GM21360 (cell line): ENCODE data around the gene PCMT1.
"Not testable (repeated sequence)": the region's sequence is repeated elsewhere in the genome, so short reads cannot be mapped to it uniquely, and the experiment has no call there.

Source experiments
- ATAC-seq: cut with Tn5 transposase; IDR thresholded peaks from one replicate; pipeline ENCODE4 v1.9.1; 2021; ENCODE audit warnings: mild to moderate bottlenecking, moderate library complexity; ENCODE audit not compliant: unreplicated experiment

PCMT1 gene

GRCh38 chr6:149749594-149750135 lies at the start of gene PCMT1:
Gene PCMT1, plus strand, starts transcription at chr6:149749741. Its CDS starts 161 bp downstream, at chr6:149749902.
- ATAC-seq = peak; percentile 83

- no peak for ATAC-seq
These were observed 47.8 kb upstream of the PCMT1 start for GRCh38 chr6:149701714-149702113.

DNA sequence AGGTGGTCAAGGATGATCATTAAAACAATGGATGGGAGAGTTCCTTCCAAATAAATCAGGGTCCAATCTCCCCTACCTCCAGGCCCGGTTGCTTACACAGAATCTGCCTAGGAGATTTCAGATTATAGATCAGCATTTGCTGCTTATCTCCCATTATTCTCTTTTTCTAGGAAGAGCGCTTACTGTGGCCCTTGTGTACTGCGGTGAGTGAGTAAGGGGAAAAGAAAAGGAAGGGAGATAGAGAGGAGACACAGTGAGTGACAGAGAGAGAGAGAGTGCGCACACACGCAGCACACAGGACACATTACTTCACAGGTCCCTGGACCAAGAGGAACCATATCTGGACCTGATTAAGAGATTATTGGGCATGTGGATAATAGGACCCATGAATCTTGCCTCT lies 37.8 kb upstream of the PCMT1 start:
- no peak for ATAC-seq

GRCh38 chr6:149714442-149714841 lies 35.1 kb upstream of the PCMT1 start:
- no peak for ATAC-seq

GRCh38 chr6:149716181-149716963 lies 33.2 kb upstream of the PCMT1 start:
- no peak for ATAC-seq

- ATAC-seq = no peak
These were observed 32.3 kb upstream of the PCMT1 start for GRCh38 chr6:149717255-149717587.

DNA sequence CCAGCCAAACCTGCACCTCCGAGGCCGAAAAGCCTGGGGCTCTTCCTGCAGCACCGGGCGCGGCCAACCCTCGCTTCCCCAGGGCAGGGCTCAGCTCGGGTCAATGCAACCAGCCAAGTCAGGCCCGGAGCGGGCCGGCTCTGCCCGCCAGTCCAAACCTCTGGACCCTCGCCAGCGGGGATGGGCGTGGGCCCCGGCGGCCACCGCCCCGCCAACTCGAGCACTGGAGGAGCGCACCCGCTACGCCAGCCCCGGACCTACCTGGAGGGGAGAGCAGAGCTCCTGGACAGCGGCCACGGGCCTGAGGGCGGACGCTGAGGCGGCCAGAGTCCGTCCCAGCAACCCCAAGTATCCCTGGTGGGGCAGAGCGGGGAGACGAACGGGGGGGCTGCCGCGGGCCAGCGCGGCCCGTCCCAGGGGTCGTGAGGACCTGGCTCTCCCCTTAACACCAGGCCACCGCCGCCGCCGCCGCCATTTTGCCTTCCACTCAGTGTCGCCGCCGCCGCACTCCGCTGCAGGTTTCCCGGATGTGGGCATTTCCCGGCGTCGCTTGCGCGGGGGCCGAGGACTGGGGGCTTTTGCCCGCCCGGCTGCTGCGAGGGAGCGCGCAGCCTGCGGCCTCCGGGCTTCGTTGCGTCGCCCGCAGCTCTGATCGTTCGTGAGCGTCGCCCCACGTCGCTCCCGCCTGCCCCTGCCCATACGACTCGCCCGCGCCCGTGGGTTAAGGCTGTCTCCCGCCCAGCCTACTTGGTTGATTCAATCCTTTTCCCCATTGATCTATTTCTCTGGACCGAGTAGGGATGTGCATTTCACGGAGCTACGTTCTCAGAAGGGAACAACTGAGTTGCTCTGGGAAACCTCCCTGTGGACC lies 31.7 kb upstream of the PCMT1 start, which contains the start of gene LATS1:
Gene LATS1, minus strand, starts transcription at position 514 of the 871 bp plus-strand sequence. CDS start 15,975 bp downstream, outside the sequence.
- ATAC-seq = peak; percentile 83

DNA sequence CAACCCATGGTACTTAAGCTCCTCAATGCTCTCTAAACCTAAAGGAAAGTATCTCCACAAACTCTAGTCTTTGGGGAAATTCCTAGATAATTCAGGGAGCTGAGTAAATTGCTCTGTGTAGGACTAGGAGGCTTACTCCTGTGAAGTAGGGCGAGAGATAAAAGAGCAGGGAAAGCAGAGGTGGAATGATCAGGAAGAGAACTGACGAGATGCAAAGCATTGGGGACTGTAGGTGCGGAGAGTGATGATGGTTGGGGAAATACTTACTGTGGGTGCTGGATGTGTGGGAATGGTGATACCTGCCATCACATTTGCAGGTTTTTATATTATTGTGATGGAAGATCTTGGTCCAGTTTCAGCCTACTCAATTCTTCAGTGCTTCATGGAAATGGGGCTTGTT lies 30.0 kb upstream of the PCMT1 start:
- no peak for ATAC-seq

DNA sequence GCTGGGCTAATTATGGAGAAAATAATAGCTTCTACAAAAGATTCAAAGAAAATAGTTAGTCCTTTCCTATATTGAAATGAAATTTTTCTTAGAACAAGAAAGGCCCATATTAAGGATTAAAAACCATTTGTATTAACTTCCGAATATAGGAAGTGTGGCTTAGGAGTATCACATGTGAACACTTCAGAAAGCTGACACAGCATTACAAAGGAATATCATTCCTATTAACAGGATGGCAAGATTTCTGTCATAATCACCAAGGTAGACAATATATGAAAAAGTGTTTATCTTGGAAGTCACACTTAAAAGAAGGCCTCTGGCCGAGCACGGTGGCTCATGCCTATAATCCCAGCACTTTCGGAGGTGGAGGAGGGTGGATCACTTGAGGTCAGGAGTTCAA lies 26.3 kb upstream of the PCMT1 start:
- no peak for ATAC-seq

DNA sequence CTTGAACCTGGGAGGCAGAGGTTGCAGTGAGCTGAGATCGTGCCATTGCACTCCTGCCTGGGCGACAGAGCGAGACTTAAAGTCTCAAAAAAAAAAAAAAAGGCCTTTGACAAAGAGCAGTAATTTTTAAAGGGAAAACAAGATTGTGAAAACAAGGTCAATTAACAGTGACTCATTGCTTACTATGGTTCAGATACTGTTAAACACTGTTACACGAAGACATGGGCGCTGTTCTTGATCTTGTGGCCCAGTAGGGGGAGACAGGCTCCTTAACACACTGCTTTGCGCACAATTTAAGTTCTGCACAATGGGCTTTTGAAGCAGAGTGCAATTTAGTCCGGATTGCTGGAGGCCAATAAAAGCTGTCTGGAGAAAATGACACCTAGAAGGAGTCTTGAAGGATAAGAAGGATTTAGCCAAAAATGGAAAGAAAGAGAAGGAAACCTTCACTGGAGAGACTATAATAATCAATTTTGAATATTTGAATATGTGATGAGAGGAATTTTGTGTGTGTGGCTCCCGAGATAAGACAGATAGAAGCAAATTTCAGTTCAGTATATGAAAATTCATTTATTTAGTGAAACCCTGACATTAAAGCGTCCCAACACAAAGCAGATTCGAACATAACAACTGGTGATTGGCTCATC lies 25.6 kb upstream of the PCMT1 start:
- no peak for ATAC-seq

- ATAC-seq = no peak
These were observed 23.8 kb upstream of the PCMT1 start for GRCh38 chr6:149725785-149726184.

DNA sequence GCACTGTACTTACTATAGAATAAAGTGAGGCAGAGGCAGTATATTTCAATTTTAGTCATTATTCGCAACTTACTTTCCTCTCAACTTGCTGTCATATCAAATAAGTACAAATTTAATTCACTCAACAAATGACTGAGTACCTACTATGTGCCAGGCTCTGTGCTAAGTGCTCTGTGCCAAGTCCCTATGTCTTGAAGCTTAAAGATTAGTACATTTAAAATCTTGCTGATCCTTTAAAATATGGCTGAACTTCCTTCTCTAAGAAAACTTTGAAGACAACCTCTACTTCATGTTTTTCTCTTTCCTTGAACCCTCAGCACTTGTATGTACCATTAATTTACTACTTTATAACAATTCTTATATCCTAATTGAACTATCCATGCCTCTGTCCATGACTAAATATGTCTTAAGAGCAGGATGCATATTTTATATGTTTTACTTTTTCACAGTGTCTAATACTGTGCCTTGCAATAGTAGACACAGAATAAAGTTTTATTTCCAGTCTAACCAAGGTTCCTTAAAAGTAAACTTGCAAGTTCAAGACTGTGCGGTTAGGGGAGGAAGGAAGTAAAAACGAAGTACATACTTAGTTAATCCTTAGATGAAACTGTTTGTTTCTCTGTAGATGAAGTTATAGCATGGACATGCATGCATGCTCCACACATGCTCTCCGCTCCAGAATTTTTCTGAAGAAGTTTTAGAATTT lies 21.6 kb upstream of the PCMT1 start:
- no peak for ATAC-seq

DNA sequence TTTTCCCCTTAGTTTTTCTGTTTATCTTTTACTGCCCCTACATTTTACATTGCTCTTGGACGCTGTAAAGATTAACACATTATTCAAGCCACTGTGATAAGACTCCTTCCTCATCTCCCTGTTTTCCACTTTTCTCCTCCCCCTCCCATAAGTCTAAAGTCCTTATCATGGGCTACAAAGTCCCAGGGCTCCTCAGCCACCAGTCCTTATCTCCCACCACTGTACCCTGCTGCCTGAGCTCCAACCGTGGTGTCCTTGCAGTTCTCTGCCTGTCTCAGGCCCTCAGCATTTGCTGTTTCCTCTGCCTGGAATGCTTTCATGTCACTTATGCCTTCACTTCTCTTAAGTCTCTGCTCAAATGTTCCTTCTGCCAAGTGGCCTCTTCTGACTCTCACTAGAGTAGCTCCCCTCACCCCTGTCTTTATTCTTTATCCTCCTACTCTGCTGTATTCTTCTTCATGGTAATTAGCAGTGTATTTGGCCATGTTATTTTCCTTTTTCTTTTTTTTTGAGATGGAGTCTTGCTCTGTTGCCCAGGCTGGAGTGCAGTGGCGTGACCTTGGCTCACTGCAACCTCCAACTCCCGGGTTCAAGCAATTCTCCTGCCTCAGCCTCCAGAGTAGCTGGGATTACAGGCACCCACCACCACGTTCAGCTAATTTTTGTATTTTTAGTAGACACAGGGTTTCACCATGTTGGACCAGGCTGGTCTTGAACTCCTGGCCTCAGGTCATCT lies 20.9 kb upstream of the PCMT1 start:
- no peak for ATAC-seq

DNA sequence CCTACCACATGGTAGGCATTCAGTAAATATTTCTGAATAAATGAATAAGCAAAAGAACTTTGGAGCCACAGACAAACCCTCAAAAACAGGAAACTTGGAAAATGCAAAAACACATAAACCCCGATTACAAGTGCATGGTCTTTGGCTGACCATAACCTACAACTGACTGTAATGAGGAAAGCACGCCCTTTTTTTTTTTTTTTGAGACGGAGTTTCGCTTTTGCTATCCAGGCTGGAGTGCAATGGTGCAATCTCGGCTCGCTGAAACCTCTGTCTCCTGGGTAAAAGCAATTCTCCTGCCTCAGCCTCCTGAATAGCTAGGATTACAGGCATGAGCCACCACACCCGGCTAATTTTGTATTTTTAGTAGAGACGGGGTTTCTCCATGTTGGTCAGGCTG lies 19.7 kb upstream of the PCMT1 start:
- no peak for ATAC-seq

GRCh38 chr6:149733089-149733720 lies 16.3 kb upstream of the PCMT1 start:
- ATAC-seq = no peak

DNA sequence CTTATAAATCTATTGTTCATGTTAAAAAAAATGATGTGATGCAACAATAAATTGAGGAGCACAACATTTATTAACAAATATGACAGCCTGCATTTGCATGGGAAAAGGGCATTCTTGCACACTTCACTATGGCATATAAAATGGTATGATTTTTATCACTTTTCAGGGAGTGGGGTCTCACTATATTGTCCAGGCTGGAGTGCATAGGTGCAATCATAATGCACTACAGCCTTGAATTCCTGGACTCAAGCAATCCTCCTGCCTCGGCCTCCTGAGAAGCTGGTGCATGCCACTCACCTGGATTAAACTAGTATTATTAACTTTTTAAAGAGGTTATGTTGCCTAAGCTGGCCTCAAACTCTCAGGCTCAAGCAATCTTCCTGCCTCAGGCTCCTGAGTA lies 14.6 kb upstream of the PCMT1 start:
- ATAC-seq = no peak

DNA sequence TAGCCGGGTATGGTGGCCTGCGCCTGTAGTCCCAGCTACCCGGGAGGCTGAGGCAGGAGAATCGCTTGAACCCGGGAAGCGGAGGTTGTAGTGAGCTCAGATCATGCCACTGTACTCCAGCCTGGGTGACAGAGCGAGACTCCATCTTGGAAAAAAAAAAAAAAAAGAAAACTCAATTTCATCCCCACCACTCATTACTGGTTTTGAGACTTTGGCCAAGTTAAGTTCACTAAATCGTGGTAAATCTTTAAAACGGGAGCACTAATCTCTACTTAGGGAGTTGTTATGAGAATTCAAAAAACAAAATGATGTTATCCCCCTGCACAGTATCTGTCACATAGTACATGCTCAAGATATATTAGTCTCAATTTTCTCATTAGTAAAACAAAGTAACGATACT lies 4.3 kb upstream of the PCMT1 start:
- not testable (repeated sequence) for ATAC-seq

- ATAC-seq = peak; percentile 44
These were observed 3.2 kb upstream of the PCMT1 start, which contains the start of gene NUP43 for GRCh38 chr6:149746147-149746946. Gene NUP43, minus strand, starts transcription at chr6:149746529. Its CDS starts 34 bp downstream, at chr6:149746495.
